Fibroblast of peridontal ligament (primary cell): Measurements from ENCODE around the gene ATG7.

Source experiments
- DNase-seq: peaks from one replicate; pipeline ENCODE4 v3.0.0-alpha.2; 2010; ENCODE audit errors: extremely low read depth

ATG7 gene

DNA sequence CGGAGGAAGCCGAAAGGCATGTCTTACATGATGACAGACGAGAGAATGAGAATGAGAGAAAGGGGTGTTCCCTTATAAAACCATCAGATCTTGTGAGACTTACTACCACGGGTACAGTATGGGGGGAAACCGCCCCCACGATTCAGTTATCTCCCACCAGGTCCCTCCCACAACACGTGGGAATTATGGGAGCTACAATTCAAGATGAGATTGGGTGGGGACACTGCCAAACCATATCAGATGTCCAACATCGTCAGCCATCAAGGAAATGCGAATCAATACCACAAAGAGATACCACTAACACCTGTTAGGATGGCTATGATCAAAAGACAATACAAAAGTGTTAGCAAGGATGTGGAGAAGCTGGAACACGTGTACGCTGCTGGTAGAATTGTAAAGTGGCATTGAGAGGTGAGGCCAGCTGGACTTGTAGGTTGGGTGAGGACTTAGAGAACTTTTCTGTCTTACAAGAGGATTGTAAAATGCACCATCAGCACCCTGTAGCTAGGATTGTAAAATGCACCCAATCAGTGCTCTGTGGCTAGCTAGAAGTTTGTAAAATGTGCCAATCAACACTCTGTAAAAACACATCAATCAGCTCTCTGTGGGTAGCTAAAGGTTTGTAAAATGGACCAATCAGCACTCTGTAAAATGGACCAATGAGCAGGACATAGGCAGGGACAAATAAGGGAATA lies 334.0 kb downstream of the ATG7 start:
- DNase-seq, result no peak

DNA sequence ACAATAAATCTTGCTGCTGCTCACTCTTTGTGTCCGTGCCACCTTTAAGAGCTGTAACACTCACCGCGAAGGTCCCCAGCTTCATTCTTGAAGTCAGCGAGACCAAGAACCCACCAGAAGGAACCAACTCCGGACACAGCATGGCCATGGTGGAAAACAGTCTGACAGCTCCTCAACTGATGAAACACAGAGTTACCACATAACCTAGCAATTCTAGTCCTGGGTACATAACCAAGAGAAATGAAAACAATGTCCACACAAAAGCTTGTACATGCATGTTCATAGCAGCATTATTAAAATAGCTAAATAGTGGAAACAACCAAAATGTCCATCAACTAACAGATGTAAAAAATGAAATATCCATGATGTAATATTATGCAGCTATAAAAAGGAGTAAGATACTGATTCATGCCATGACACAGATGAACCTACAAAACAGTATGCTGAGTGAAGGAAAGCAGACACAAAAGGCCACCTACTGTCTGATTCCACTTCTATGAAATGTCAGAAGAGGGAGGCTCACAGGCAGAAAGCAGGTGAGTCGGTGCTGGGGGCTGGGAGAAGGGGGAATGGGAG lies 334.8 kb downstream of the ATG7 start:
- DNase-seq, result no peak
